Muscle of arm (tissue), 14 donors: Measurements from ENCODE around the gene TREM1. TPM values are rescaled to one million over a fixed set of nuclear protein-coding genes. Genes with fewer than 3 reads are reported as not detected.

Experiments used
- DNase-seq: peaks from one replicate; pipeline ENCODE4 v3.0.0-alpha.2; 2013
- long read RNA-seq, 11 donors: transcript quantifications; one replicate each; lab custom pipeline, GENCODE V29; 2026
- polyA plus RNA-seq, 12 donors: library from polyadenylated mRNA; unstranded; fragments of 120-200 nt; gene quantifications; one replicate each; pipeline ENCODE4 v1.2.1, GENCODE V29; 2013; ENCODE audit not compliant: insufficient read length in 12 of 12

The TREM1 gene
- 1 to 10 TPM in 1 of 12 donors, under 1 TPM in 5, not detected in 6; 0.19 to 2.2 (median 0.52) TPM for polyA plus RNA-seq
- long read RNA-seq, donor 1: 0 reads
- long read RNA-seq, donor 2: 0 reads
- long read RNA-seq, donor 3: 0 reads
- long read RNA-seq, donor 4: 0 reads
- long read RNA-seq, donor 5: 0 reads
- long read RNA-seq, donor 6: 0 reads
- long read RNA-seq, donor 7: 0 reads
- long read RNA-seq, donor 8: 0 reads
- long read RNA-seq, donor 9: 0 reads
- long read RNA-seq, donor 10: 0 reads
- long read RNA-seq, donor 11: 0 reads

GRCh38 chr6:41286544-41287346 is at the start of gene TREM1:
TREM1 (minus strand) TSS chr6:41286682; CDS start chr6:41286655, 27 bp downstream.
- no peak for DNase-seq

GRCh38 chr6:41335943-41336342 is 49.5 kb upstream of the TREM1 start:
- no peak for DNase-seq

DNA sequence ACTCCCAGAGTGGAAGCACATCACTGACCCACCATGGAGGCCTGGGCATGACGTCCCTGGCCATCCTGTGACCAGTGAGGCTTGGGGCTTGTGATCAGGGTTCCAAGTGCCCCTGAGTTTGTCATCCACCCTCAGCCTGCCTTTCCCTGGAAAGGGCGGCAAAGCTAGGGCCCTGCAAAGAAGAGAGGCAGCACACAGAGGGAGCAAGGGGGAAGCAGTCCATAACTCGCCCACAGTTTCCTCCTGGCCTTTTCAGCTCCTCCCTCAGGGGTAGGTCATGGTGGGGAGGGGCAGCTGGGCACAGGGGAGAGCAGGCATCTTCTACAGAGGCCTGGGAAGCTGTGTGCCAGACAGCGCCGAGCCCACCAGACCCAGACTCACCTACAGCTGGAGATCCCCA is 48.8 kb upstream of the TREM1 start, which contains the start of gene NCR2:
TSS of gene NCR2 (plus strand) at position 313 of the 400 bp plus-strand sequence. CDS start 269 bp downstream, outside the sequence.
- DNase-seq: no peak

DNA sequence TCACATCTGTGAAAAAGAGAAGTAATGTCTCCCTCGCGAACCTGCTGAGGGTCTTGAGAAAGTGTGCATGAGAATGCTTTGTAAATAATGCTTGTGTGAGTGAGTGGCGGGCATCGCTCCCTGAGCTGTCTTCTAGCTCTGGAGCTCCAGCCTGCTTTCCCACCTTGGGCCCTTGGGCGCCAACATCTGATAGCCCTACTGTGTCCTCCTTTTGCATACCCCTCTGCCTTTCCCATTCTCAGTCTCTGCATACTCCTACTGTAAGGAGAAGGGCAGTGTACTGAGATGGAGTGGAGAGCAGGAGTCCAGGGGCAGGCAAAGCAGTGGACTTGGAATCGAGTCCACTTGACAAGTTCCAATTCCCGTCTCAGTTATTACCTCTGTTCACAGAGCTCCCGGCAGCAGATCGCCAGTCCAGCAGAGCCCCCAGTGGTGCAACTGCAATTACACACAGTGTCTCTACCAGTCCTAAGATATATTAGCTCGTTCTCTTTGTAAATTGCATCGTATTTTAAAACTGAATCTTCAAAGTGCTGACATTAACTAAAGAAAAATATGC is 48.1 kb upstream of the TREM1 start:
- DNase-seq: no peak

DNA sequence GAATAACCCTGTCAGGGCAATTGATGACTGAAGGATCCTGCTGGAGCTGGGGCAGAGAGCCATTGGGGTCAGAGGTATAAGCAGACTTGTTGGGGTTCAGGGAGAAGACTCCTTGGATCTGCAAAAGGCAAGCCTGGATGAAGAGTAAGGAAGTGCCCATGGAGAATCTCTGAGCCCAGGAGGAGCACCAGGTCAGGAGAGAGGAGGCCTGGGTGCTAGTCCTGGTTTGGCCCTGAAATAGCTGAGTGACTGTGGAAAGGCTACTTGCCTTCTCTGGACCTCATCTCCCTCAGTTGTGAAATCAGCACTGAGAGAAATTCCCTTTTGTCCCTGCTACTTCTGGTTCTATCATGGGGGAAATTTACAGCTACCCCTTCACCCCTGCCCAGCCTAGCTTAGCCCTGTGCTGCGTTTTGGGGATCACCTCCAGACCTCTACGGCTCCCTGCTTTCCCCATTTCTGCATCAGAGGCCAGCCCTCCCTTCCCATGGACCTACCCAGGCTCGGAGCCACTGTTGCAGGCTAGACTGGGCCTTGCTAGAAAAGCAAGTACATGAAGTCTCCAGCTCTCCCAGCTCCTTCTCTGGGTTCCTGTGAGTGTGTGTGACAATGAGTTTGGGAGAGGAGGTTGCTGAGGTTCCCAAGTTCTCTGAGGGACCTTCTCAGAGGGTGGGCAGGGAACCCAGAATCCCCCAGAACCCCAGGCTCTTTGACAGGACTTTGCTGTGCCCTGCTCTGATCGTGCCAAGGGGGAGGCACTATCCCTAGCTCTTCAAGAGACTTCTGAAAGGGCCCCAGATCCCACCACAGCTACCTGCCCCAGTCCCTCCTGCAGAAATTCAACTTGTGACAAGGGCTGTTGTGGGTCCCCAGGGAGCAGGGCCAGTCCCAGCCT is 46.6 kb upstream of the TREM1 start:
- no peak for DNase-seq

- DNase-seq: no peak
These were observed 45.8 kb upstream of the TREM1 start for GRCh38 chr6:41332241-41332640.

DNA sequence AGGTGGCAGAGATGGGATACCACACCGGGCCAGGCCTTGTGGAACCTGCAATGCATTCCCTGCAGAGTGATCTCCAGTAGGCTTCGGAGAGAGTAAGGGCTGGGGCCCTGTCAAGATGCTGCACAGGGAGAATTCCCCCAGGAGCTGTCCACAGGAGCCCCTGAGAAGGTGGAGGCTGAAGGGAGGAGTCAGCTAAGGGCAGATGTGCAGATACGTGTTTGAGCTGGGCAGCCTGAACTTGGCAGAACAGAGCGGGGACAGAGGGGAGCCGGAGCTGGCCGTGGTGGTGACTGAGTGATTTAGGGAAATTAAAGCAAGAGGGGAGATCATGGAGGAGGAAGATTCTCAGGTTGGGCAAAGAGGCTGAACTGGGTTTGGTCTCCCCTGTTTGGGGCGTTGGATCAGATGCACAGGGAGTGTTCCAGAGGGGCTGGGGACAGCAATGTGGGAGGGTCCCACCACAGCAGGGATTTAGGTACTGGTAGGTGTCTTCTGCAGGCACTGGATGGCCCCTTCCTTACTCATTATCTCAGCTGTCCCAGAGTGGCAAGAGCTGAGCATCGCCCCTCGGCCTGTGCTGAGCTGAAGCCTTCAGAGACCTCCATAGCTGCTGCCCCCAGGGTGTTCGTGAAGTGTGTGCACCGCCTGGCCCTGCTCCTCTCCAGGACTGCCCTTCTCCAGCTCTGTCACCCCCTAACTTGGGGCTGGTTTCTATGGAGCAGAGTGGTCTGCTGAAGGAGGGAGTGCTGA is 45.1 kb upstream of the TREM1 start:
- no peak for DNase-seq

DNA sequence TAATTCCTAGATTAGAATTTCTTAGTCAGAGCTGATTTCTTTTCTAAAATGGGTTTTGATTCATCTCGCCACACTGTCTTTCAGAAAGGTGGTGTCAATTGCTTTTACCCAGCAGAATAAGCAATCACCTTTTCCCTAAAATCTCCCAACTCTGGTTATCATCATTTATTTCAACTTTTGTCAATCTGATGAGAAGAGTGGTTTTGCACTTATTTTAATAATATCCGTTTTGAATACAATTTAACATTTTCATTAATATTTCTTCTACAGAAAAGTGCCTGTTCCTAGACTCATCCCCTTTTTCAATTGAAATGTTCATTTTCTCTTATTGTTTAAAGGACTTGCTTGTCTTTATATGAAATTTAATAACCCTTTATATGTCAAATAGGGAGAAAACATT is 40.7 kb upstream of the TREM1 start:
- DNase-seq: no peak

GRCh38 chr6:41326092-41326491 is 39.6 kb upstream of the TREM1 start:
- DNase-seq: no peak

DNA sequence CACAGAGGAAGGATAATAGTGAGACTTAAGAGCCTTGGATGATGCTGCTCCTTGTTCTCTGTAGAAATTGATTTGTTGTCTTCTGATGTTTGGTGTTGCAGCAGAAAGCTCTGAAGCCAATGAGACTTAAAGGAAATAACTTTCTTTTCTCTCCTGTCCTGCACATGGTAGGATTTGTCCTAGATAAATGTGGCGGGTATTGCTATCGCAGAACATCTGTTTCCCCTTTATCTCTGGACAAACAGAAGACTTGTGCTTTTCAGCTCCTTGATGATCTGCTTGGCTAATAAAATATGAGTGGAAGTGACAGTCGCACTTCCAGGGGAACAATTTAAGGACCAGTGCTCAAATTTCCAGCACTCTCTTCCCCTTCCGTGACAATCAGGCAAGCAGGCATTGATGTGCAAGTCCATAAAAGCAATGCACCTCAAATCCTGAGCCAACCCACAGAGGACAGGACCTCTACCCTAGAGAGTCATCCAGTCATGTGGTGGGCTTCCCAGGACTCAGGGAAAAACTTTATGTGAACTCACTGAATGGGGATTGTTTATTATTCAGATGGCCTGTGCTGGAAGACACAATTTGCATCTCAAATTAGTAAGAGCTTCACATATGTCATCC is 39.1 kb upstream of the TREM1 start:
- no peak for DNase-seq

- no peak for DNase-seq
These were observed 34.7 kb upstream of the TREM1 start for GRCh38 chr6:41321183-41321582.

GRCh38 chr6:41318654-41319565 is 32.4 kb upstream of the TREM1 start:
- DNase-seq: peak; percentile 82

GRCh38 chr6:41318261-41318653 is 31.8 kb upstream of the TREM1 start:
- DNase-seq: no peak

DNA sequence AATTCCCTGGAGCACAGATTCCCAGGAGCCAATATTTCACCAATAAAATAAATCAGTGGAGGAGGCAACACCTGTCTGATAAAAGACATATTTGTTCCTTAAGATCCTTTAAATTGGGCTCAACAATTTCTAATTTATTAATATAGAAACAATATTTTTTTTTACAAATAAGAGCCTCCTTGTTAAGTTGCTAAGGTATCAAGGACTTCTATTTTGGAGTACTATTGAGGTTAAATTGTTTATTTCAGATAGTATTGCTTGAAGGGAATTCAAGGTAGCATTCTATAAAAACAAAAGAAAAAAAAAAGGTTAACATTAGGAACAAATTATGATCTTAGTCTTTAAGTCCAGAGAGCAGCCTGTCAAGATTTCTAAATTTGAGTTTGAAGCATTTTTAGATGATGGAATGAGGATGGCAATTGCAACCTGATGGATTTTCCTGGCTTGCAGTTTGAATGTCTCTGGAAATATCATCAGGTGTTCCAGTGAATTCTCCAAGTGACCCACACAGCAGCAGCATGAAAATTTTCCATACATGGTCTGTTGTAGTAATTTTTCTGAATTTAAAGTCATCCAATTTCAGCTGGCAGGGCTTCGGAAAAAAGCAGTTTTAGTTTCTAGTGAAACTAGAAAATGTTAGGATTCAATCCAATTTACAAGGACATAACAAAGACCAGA is 29.6 kb upstream of the TREM1 start:
- peak; percentile 60 for DNase-seq

- no peak for DNase-seq
These were observed 28.7 kb upstream of the TREM1 start for GRCh38 chr6:41315203-41315602.

GRCh38 chr6:41306187-41306854 is 19.8 kb upstream of the TREM1 start:
- DNase-seq: peak; percentile 57

GRCh38 chr6:41302638-41303037 is 16.2 kb upstream of the TREM1 start:
- DNase-seq: no peak

- no peak for DNase-seq
These were observed 12.5 kb upstream of the TREM1 start for GRCh38 chr6:41298785-41299502.
